Measurements from ENCODE around the gene DNAH8.
A peak's percentile ranks its signal among the peaks of the same experiment; 100 is the strongest.
"Not testable (repeated sequence)": the region's sequence is repeated elsewhere in the genome, so short reads cannot be mapped to it uniquely, and the experiment has no call there.

Gene DNAH8

DNA sequence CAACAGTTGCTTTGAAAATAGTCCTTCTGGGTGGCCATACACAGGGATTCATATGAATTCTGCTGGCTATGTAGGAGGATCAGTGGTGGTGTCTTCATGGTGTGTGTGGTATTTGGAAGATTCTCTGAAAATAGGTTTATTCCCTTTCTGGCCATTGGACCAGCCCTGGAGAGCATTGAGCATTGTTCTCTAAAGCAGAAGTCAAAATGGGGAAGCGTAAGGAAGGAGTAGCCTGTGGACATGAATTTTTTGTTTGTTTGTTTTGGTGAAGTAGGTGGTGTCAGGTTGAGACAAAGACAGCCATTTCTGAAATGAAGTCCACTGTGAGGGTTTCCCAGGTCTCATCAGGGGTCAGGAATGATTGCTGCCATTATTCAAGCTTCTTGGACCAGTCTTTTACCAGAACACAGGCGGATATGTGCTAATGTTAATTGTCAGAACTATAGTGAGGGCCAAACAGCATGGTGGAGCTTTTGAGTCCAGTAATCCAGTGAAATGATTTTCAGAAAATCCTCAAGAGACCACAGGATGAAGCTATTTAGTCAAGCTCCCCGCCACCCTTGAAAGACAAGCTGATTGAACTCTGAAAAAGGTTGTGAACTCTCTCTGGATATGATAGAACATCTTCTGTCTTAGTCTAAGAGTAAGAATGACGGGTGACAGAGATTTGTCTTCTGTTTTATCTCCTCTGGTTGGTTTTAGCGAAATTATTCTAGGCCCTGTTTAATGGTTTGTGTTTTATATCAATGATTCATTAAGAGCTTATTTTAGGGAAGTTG is 60.0 kb downstream of the DNAH8 start:
- TF ChIP-seq JUND (IDR thresholded peaks at IDR 0.05; ENCODE audit: low read depth), result no peak
- in situ Hi-C loops (cut with HindIII; ENCODE audit: low pct_unique_long_range_greater_than_20kb, low sequenced_read_pairs), result no loop called here
- DNase-seq (ENCODE audit: low read depth in 1 of 2, low spot score in 1 of 2), result no peak

DNA sequence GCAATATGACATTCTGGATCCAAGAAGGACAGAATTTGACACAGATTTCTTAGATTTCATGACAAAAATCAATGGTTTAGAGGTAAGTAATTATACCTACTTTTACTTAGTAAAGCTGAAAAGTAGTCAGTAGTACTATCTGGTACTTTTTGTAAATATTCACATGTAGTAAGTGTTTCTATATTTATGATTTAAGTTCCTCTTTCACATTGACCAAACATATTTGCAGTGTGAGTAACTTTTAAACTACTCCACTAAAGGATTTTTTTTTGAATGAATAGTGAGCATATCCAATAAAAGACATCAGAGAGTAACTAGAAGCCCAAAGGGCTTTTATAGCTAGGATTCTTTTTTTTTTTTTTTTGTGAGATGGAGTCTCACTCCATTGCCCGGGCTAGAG is 60.8 kb downstream of the DNAH8 start:
- no peak for TF ChIP-seq JUND (IDR thresholded peaks at IDR 0.05; ENCODE audit: low read depth)
- no peak for DNase-seq (ENCODE audit: low read depth in 1 of 2, low spot score in 1 of 2)
- in situ Hi-C loops (cut with HindIII; ENCODE audit: low pct_unique_long_range_greater_than_20kb, low sequenced_read_pairs), result no loop called here

DNA sequence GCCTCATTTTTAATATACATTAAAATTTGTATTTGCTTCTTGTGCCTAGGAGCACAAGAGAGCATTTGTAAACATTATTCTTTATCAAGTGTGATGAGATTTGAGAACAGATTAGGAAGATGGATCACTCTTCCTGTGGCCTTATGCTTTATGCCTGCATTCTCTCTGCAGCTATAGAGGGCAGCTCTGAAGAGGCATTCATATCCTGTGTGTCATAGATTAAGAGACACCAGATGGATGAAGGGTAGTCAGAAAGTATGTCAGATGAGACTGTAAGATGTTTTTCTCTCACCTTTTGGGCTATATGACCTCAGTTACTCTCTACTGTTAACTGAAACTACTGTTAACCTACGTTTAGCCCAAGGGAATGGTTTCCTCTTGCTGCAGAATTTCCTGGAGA is 61.4 kb downstream of the DNAH8 start:
- no peak for TF ChIP-seq JUND (IDR thresholded peaks at IDR 0.05; ENCODE audit: low read depth)
- in situ Hi-C loops (cut with HindIII; ENCODE audit: low pct_unique_long_range_greater_than_20kb, low sequenced_read_pairs), result no loop called here
- DNase-seq (ENCODE audit: low read depth in 1 of 2, low spot score in 1 of 2), result no peak

DNA sequence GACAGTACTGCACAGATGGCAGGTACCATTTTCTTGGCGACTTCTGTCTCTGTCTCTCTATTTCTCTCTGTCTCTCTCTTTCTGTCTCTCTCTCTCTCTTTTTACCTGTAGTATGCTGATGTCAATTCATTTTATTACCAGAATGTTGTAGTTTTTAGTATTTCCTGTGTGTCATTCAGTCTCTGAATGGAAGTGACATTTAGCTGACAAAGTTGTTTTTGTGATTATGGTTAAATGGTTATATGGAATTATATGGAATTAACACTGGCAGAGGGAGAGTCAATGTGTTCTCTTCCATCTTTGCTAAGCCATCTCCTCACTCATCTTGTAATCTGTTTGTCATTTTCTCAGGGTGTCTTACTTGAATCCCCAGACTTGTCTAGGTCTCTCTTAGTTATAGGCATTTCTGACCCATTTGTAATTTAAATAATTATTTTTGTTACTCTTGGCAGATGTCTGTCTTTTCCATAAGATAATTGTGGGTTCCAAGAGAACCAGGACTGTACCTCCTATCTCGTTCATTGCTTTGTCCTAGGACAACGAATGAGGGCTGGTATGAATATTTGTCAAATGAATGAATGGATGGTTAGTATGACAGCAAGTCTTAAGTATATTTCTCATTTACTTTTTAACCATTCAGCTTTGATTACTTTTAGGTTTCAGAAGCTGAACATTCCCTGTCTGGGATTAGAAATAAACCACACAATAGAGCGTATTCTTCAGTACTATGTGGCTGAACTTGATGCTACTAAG is 64.4 kb downstream of the DNAH8 start:
- in situ Hi-C loops (cut with HindIII; ENCODE audit: low pct_unique_long_range_greater_than_20kb, low sequenced_read_pairs), result no loop called here
- no peak for TF ChIP-seq JUND (IDR thresholded peaks at IDR 0.05; ENCODE audit: low read depth)
- no peak for DNase-seq (ENCODE audit: low read depth in 1 of 2, low spot score in 1 of 2)

DNA sequence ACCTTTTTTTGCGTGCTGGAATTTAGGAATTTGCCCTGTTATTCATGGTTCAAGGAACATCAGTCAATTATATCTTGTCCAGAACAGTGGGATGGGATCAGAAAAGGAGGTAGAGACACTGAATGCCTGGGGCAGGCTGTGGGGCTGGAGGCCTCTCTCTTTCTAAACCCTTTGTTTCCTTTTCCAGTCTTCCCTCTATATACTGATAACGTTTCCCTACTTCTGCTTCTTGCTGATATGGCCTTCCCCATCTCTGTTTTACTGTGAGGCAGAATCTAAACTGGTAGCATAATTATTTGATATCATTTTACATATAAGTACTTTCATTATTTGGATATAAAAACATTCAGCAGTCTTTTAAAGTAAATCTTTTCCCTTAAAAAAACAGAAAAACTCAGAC is 67.5 kb downstream of the DNAH8 start:
- DNase-seq (ENCODE audit: low read depth in 1 of 2, low spot score in 1 of 2), result no peak
- no peak for TF ChIP-seq JUND (IDR thresholded peaks at IDR 0.05; ENCODE audit: low read depth)
- in situ Hi-C loops (cut with HindIII; ENCODE audit: low pct_unique_long_range_greater_than_20kb, low sequenced_read_pairs), result no loop called here

DNA sequence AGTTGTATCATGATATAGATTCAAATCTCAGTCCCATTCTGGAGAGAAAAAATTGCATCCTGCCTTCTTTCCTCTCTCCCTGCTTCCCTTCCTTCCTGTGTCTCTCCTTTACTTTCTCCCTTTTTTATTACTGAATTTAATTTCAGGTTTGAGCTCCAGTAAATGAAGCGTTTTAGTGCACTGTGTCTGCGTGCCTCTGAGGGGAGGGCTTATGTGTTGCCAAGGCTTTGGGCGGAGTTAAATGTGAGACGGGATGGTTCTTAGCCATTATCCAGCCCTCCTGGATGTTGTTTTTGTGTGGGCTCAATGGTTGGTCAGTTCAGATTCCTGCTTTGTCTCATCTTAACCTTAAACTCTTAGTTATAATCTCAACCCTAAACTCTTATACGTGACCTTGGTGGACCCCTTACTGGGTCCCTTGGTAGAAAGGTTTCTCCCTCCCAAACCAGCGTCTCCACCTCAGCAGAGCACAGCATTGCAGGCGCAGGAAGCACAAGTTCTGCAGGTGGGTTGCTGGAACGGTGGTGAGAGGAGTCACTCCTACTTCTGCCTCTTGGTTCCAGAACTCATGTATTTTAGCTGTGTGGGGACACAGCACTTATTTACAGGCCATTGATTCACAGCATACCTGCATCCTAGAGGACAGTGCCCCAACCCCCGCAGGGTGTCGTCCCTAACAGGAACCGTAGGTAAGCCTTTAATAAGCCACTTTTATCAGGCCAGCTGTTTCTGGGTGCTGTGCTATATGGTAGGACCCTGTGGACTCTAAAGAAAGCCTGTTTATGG is 68.5 kb downstream of the DNAH8 start:
- no peak for DNase-seq (ENCODE audit: low read depth in 1 of 2, low spot score in 1 of 2)
- in situ Hi-C loops (cut with HindIII; ENCODE audit: low pct_unique_long_range_greater_than_20kb, low sequenced_read_pairs), result no loop called here
- no peak for TF ChIP-seq JUND (IDR thresholded peaks at IDR 0.05; ENCODE audit: low read depth)

DNA sequence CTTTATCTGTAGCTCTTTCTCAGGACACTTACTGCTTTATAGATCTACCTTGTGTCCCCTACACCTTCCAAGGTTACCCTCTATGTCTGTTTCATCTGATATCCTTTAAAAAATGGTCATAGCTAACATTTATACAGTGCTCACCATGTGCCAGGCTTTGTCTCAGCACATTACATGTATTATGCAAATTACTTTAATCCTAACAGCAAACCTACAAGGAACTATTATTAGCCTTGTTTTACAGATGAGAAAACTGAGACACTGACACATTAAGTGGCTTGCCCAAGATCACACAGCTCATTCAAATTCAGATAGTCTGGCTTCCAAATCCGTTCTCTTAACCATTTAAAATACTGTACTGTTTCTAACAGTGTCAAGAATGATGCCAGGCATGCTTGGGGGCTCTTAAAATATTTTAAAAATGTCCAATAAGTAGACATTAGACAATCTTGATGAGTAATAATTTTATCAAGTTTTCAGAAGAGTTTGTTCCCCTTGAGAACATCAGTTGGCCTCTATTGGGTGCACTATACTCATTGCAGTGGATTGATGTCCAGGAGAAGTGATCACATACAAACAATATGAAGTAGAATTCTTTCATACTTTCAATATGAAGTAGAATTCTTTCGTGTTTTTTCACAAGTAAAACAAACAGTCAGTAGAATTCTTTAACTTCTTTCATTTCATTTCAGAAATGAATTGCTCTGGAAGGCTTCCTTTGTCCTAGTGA is 69.6 kb downstream of the DNAH8 start:
- no peak for DNase-seq (ENCODE audit: low read depth in 1 of 2, low spot score in 1 of 2)
- in situ Hi-C loops (cut with HindIII; ENCODE audit: low pct_unique_long_range_greater_than_20kb, low sequenced_read_pairs), result no loop called here
- no peak for TF ChIP-seq JUND (IDR thresholded peaks at IDR 0.05; ENCODE audit: low read depth)

DNA sequence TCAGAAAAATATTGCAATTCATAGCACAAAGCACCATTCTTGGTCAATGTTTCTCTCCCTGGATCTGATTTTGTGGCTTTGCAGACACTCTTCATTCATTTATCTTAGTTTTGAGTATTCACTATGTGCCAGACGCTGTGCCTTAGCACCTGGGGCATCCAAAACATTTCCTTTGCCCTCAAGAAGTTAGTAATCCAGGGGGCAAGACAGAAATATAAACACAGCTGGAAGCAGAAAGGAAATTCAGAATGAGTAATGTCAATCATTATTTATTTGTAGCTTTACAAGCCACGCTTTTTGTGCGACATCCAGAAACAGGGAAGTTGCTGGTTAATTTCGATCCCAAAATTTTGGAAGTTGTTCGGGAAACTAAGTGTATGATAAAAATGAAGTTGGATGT is 71.4 kb downstream of the DNAH8 start:
- TF ChIP-seq JUND (IDR thresholded peaks at IDR 0.05; ENCODE audit: low read depth), result no peak
- in situ Hi-C loops (cut with HindIII; ENCODE audit: low pct_unique_long_range_greater_than_20kb, low sequenced_read_pairs), result no loop called here
- no peak for DNase-seq (ENCODE audit: low read depth in 1 of 2, low spot score in 1 of 2)

DNA sequence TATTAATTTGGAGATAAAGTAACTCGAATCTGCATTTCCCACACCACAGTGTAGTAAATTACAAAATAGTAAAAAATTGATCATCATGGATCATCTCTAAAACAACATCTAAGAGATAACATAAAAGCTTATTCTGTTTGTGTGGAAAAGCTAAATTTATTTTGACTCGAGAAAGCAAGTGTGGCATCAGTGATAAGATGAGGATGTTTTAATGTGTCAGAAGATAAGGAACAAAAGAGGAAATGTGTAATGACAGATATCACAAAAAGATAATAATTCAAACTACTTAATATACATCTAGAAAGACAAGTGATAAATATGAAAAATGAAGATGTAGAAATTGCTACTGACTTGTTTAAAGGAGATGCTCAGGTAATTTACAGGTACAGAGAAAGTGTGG is 74.1 kb downstream of the DNAH8 start:
- DNase-seq (ENCODE audit: low read depth in 1 of 2, low spot score in 1 of 2), result no peak
- TF ChIP-seq JUND (IDR thresholded peaks at IDR 0.05; ENCODE audit: low read depth), result no peak
- in situ Hi-C loops (cut with HindIII; ENCODE audit: low pct_unique_long_range_greater_than_20kb, low sequenced_read_pairs), result no loop called here

DNA sequence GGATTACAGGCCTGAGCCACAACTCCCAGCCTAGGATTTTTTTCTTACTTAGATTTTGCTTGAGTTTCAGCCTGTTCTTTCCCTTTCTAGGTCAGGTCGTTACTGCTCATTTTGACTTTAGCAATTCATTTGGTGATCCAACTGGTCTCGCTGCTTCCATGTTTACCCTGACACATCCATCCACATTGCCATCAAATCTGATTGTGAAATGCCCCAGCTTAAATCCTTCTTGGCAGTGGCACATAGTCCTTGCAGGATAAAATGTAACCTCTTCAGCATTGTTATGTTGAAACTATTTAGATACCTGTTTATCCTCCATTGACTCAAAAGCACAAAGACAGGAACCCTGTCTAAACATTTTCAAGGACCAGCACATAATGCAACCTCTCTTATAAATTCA is 77.2 kb downstream of the DNAH8 start:
- TF ChIP-seq JUND (IDR thresholded peaks at IDR 0.05; ENCODE audit: low read depth), result peak; percentile 71; the same call in 1 of the 2 replicates
- in situ Hi-C loops (cut with HindIII; ENCODE audit: low pct_unique_long_range_greater_than_20kb, low sequenced_read_pairs), result no loop called here
- peak in 1 of 2 experiments; percentile 93 for DNase-seq (ENCODE audit: low read depth in 1 of 2, low spot score in 1 of 2)

DNA sequence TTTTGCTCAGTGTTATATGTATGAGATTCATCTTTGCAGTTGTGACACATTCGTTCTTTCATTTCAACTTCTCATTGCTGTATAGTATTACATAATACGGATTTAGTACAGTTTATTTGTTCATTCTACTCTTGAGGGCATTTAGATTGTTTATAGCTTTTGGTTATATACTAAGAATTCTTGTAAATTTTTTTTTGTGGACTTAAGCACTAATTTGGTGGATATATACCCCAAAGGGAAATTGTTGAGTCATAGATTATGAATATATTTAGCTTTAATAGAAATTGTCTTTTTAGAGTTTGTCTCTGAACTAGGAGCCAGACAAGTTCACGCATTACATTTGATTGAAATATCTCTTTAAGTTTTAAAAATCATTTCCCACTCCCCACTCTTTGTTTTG is 79.6 kb downstream of the DNAH8 start:
- DNase-seq (ENCODE audit: low read depth in 1 of 2, low spot score in 1 of 2), result no peak
- in situ Hi-C loops (cut with HindIII; ENCODE audit: low pct_unique_long_range_greater_than_20kb, low sequenced_read_pairs), result no loop called here
- TF ChIP-seq JUND (IDR thresholded peaks at IDR 0.05; ENCODE audit: low read depth), result peak; percentile 67; the same call in 1 of the 2 replicates

DNA sequence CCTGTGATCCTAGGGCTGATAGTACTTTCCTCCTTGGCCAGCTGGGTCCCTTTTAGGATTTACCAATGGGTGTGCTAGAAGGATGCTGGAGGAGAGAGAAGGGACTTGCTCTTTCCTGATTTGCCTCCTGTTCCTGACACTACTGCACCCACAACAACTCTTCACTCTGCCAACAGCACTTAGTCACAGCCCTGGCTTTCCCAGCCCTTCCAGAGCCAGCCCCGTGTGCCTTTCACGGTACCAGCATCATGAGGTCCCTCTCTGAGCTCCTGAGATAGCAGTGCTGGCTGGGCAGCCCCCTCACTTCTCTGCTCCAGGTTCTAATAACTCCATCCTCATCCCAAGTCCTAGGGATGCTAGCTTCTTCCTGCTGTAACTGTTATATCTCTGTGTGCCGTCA is 80.9 kb downstream of the DNAH8 start:
- no peak for TF ChIP-seq JUND (IDR thresholded peaks at IDR 0.05; ENCODE audit: low read depth)
- in situ Hi-C loops (cut with HindIII; ENCODE audit: low pct_unique_long_range_greater_than_20kb, low sequenced_read_pairs), result no loop called here
- no peak for DNase-seq (ENCODE audit: low read depth in 1 of 2, low spot score in 1 of 2)

DNA sequence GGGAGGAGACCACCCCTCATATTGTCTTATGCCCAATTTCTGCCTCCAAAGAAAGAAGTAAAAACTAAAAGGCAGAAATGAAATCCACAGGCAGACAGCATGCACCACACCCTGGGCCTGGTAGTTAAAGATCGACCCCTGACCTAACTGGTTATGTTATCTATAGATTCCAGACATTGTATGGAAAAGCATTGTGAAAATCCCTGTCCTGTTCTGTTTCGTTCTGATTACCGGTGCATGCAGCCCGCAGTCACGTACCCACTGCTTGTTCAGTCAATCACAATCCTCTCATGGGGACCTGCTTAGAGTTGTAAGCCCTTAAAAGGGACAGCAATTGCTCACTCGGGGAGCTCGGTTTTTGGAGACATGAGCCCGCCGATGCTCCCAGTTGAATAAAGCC is 81.3 kb downstream of the DNAH8 start:
- in situ Hi-C loops (cut with HindIII; ENCODE audit: low pct_unique_long_range_greater_than_20kb, low sequenced_read_pairs), result not testable (repeated sequence)

More for the DNA sequence above, 81.3 kb downstream of the DNAH8 start:
- not testable (repeated sequence) for DNase-seq (ENCODE audit: low read depth in 1 of 2, low spot score in 1 of 2)
